T-cell (primary cell): Measurements from ENCODE around the gene PPIL6. TPM values are rescaled to one million over a fixed set of nuclear protein-coding genes. Genes with fewer than 3 reads are reported as not detected.
A peak's percentile ranks its signal among the peaks of the same experiment; 100 is the strongest.

Experiments
- ATAC-seq, 4 experiments: fragments of 200-7000 bp in 3 of 4; fragments of 150-1000 bp in 1 of 4; cut with Tn5 transposase; replicated peaks in 1 of 4; 1 replicate in 3 of 4; 2 replicates in 1 of 4; pipeline ENCODE4 v1.10.0; 2021; ENCODE audit warnings: moderate library complexity in 3 of 4, mild to moderate bottlenecking in 2 of 4, moderate number of reproducible peaks in 1 of 4
- CTCF ChIA-PET, 2 donors: fragments of 300-600 bp; sonication (Branson Sonifier 250); formaldehyde crosslinking; loops; one replicate each; lab custom pipeline; 2022; ENCODE audit warnings: antibody characterized with exemption in 2 of 2; lab: Charles Lee
- POLR2A ChIA-PET, 2 donors: fragments of 300-600 bp; sonication (Branson Sonifier 250); formaldehyde crosslinking; loops; one replicate each; lab custom pipeline; 2022; ENCODE audit warnings: antibody characterized with exemption in 2 of 2; lab: Charles Lee
- DNase-seq, 35 experiments: peaks; one replicate each; pipeline versions ENCODE4 v3.0.0 to v3.0.0-alpha.2; 2013 to 2023
- H3K27ac ChIP-seq: one replicate; pipeline ENCODE4 v1.5.1; 2013; ENCODE audit warnings: low read length
- H3K27me3 ChIP-seq, 2 experiments: replicated peaks in 1 of 2; 1 replicate in 1 of 2; 2 replicates in 1 of 2; pipeline versions ENCODE4 v1.6.1 to v1.7.0; 2013; ENCODE audit warnings: low read length in 1 of 2, mixed read lengths in 1 of 2; ENCODE audit not compliant: control insufficient read depth in 2 of 2, insufficient read depth in 2 of 2; ENCODE audit errors: extremely low read depth in 1 of 2
- H3K36me3 ChIP-seq, 2 donors: 1 replicate in 1 of 2; 2 replicates in 1 of 2; pipeline versions ENCODE4 v1.6.1 to v1.7.0; 2013; ENCODE audit warnings: low read length in 1 of 2; ENCODE audit not compliant: control insufficient read depth in 2 of 2, insufficient read depth in 1 of 2; ENCODE audit errors: extremely low read depth in 1 of 2
- H3K4me1 ChIP-seq, 2 experiments: 1 replicate in 1 of 2; 2 replicates in 1 of 2; pipeline versions ENCODE4 v1.6.1 to v1.7.0; 2013; ENCODE audit warnings: low read length in 2 of 2, mixed read lengths in 1 of 2; ENCODE audit not compliant: insufficient read depth in 2 of 2, control insufficient read depth in 1 of 2; ENCODE audit errors: extremely low read depth in 1 of 2
- H3K4me3 ChIP-seq, 2 donors: 1 replicate in 1 of 2; 2 replicates in 1 of 2; pipeline versions ENCODE4 v1.5.1 to v1.7.0; 2013; ENCODE audit warnings: mild to moderate bottlenecking in 2 of 2, low read length in 1 of 2, moderate library complexity in 1 of 2; ENCODE audit not compliant: control insufficient read depth in 1 of 2; ENCODE audit errors: extremely low read depth in 1 of 2
- H3K9me3 ChIP-seq: 2 replicates; pipeline ENCODE4 v1.7.0; 2013
- H3K27ac Mint-ChIP-seq, 2 donors: one replicate each; pipeline ENCODE4 v1.8.0; 2020 to 2021; ENCODE audit warnings: mild to moderate bottlenecking in 2 of 2, mixed read lengths in 2 of 2
- H3K27me3 Mint-ChIP-seq, 2 donors: one replicate each; pipeline ENCODE4 v1.8.0; 2021 to 2022; ENCODE audit warnings: mixed read lengths in 2 of 2
- H3K36me3 Mint-ChIP-seq: one replicate; pipeline ENCODE4 v1.8.0; 2021; ENCODE audit warnings: mixed read lengths
- H3K4me1 Mint-ChIP-seq, 3 donors: one replicate each; pipeline ENCODE4 v1.8.0; 2020 to 2022; ENCODE audit warnings: mixed read lengths in 3 of 3, mild to moderate bottlenecking in 1 of 3
- H3K4me3 Mint-ChIP-seq, 3 donors: one replicate each; pipeline ENCODE4 v1.8.0; 2020 to 2022; ENCODE audit warnings: mild to moderate bottlenecking in 3 of 3, mixed read lengths in 3 of 3, moderate library complexity in 3 of 3
- H3K9me3 Mint-ChIP-seq, 3 donors: one replicate each; pipeline ENCODE4 v1.8.0; 2020 to 2022; ENCODE audit warnings: mixed read lengths in 3 of 3
- WGBS: methylation state at CpG from one replicate; pipeline ENCODE4 v1.1.5; 2013; ENCODE audit warnings: missing lambda C conversion rate; ENCODE audit not compliant: insufficient coverage; 5-methylcytosine and 5-hydroxymethylcytosine counted together
- total RNA-seq, 35 experiments: library from RNA in 6 of 35; stranded (reverse) in 6 of 35; fragments of 120-200 nt in 1 of 35; gene quantifications; one replicate each; pipeline versions ENCODE4 v1.2.1 to v1.2.4 and lab custom pipeline; 2013 to 2026

The PPIL6 gene
- total RNA-seq, 5 donors from 2014 or later (not counting 1 experiment from before 2014, with no cell fraction given) = 0.07 to 1.5 (median 0.38) TPM

- H3K36me3 ChIP-seq = peaks cover 8 to 37% of the 10 kb centered on the region in 2 donors
- Mint-ChIP-seq H3K36me3 (peaks cover 16% of the 10 kb centered on the region), H3K9me3 (no peaks in the 10 kb centered on the region), H3K27ac (peak overlapping the region; percentile 90 to 92), H3K27me3 (no peaks in the 10 kb centered on the region), H3K4me1 (peaks cover 27 to 35% (median 32%) of the 10 kb centered on the region in 3 donors), H3K4me3 (peak overlapping the region; percentile 89 to 94 (median 92))
- no peak overlapping the region for H3K4me3 ChIP-seq
- H3K9me3 ChIP-seq = no peaks in the 10 kb centered on the region
- H3K27ac ChIP-seq = peak overlapping the region; percentile 68
- DNase-seq (no peak), ATAC-seq (no peak)
- CTCF ChIA-PET = interaction anchor here (0.5 to 4.1 kb wide), 11 partner anchors 13 to 597 kb away, joined by 3 to 20 read pairs (median 4); partner anchors contain the start of genes CD164 (in 1 of the 2) and MICAL1 (in 1 of the 2)
- peaks cover 4 to 31% of the 10 kb centered on the region in 2 experiments for H3K4me1 ChIP-seq
- no peaks in the 10 kb centered on the region for H3K27me3 ChIP-seq
- POLR2A ChIA-PET = interaction anchor here (0.6 to 0.9 kb wide), 3 partner anchors 11 to 1431 kb away, joined by 3 read pairs; no protein-coding TSS in a partner anchor
- WGBS = 100% methylated on average over 3 of the region's 6 CpGs
These were observed 2.0 kb upstream of the PPIL6 start for GRCh38 chr6:109442393-109442924.

DNA sequence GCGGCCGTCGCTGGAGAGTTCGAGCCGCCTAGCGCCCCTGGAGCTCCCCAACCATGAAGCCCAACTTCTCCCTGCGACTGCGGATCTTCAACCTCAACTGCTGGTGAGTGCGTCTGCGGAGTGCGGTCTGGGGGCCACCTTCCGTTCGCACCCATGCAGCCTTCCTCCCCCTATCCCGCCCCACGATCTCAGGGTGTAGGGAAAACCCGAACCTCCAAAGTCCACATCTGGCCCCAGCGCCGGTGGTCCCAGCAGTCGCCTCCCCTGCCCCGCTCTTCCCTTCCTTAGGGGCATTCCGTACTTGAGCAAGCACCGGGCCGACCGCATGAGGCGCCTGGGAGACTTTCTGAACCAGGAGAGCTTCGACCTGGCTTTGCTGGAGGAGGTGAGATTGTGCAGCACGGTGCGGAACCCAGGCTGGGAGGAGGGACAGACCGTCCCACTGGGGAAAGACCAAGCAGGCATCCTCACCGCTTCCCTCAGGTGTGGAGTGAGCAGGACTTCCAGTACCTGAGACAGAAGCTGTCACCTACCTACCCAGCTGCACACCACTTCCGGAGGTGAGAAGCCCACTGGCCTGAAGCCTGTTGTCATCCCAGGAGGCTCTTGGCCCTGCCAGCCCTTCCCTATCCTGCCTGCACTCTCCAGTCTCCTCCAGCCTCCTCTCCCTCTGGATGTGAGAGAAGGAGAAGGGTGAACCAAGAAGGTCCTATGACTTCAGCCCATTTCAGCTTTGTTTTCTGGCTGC lies 815 bp upstream of the PPIL6 start:
- under 1% methylated on average over 20 of the region's 31 CpGs for WGBS
- H3K4me1 Mint-ChIP-seq = peaks cover 26 to 33% (median 27%) of the 10 kb centered on the region in 3 donors
- peak overlapping the region; percentile 90 to 92 for H3K27ac Mint-ChIP-seq
- Histone ChIP-seq H3K36me3 (peaks cover 8 to 30% of the 10 kb centered on the region in 2 donors), H3K27me3 (no peaks in the 10 kb centered on the region), H3K27ac (peak overlapping the region; percentile 68), H3K9me3 (no peaks in the 10 kb centered on the region), H3K4me1 (peaks cover 4 to 31% of the 10 kb centered on the region in 2 experiments), H3K4me3 (peak overlapping the region; percentile 59 to 77)
- H3K9me3 Mint-ChIP-seq = no peaks in the 10 kb centered on the region
- DNase-seq = peak in 30 of 35 experiments; percentile 22 to 73 (median 36)
- ChIA-PET CTCF (interaction anchor here in 1 of 2 donors (0.9 to 4.1 kb wide), 7 partner anchors 13 to 598 kb away, joined by 3 to 20 read pairs (median 4); partner anchors contain the start of genes CD164 and MICAL1), POLR2A (interaction anchor here (0.6 to 1.8 kb wide), 9 partner anchors 9 to 591 kb away, joined by 3 to 16 read pairs (median 4); partner anchors contain the start of gene CD164 (in 1 of the 2))
- peak; percentile 50 to 57 (median 54) for ATAC-seq
- peak overlapping the region; percentile 89 to 94 (median 92) for H3K4me3 Mint-ChIP-seq
- no peaks in the 10 kb centered on the region for H3K27me3 Mint-ChIP-seq
- H3K36me3 Mint-ChIP-seq = peaks cover 11% of the 10 kb centered on the region

- Mint-ChIP-seq H3K36me3 (no peaks in the 10 kb centered on the region), H3K27ac (no peak overlapping the region), H3K9me3 (no peaks in the 10 kb centered on the region), H3K4me3 (no peak overlapping the region), H3K4me1 (peaks cover 4 to 9% (median 5%) of the 10 kb centered on the region in 3 donors), H3K27me3 (no peaks in the 10 kb centered on the region)
- Histone ChIP-seq H3K4me1 (peaks cover 4 to 11% of the 10 kb centered on the region in 2 experiments), H3K36me3 (no peaks in the 10 kb centered on the region), H3K4me3 (no peak overlapping the region), H3K27me3 (no peaks in the 10 kb centered on the region), H3K27ac (no peak overlapping the region), H3K9me3 (no peaks in the 10 kb centered on the region)
- WGBS = no CpG with 5 or more reads among the region's 5 CpGs
- DNase-seq = no peak
- ATAC-seq = no peak
- ChIA-PET CTCF (interaction anchor here in 1 of 2 donors (0.9 kb wide), 1 partner anchor 248 kb away, joined by 3 read pairs; no protein-coding TSS in a partner anchor), POLR2A (interaction anchor here (0.6 to 0.9 kb wide), 3 partner anchors 24 to 420 kb away, joined by 3 to 4 read pairs (median 3); no protein-coding TSS in a partner anchor)
These were observed 4.4 kb downstream of the PPIL6 start for GRCh38 chr6:109436041-109436440.

GRCh38 chr6:109434456-109434855 lies 6.0 kb downstream of the PPIL6 start:
- no peak overlapping the region for H3K4me3 Mint-ChIP-seq
- H3K27me3 ChIP-seq = no peaks in the 10 kb centered on the region
- DNase-seq = no peak
- H3K27me3 Mint-ChIP-seq = no peaks in the 10 kb centered on the region
- ChIA-PET POLR2A (no interaction called here), CTCF (no interaction called here)
- no peaks in the 10 kb centered on the region for H3K9me3 Mint-ChIP-seq
- WGBS = no CpG with 5 or more reads among the region's 2 CpGs
- no peak for ATAC-seq
- H3K4me1 ChIP-seq = peaks cover 0 to 3% of the 10 kb centered on the region in 2 experiments
- H3K36me3 Mint-ChIP-seq = no peaks in the 10 kb centered on the region
- no peaks in the 10 kb centered on the region for H3K9me3 ChIP-seq
- H3K4me1 Mint-ChIP-seq = peaks cover under 1 to 2% (median under 1%) of the 10 kb centered on the region in 3 donors
- H3K36me3 ChIP-seq = no peaks in the 10 kb centered on the region
- no peak overlapping the region for H3K27ac Mint-ChIP-seq
- no peak overlapping the region for H3K4me3 ChIP-seq
- H3K27ac ChIP-seq = no peak overlapping the region

DNA sequence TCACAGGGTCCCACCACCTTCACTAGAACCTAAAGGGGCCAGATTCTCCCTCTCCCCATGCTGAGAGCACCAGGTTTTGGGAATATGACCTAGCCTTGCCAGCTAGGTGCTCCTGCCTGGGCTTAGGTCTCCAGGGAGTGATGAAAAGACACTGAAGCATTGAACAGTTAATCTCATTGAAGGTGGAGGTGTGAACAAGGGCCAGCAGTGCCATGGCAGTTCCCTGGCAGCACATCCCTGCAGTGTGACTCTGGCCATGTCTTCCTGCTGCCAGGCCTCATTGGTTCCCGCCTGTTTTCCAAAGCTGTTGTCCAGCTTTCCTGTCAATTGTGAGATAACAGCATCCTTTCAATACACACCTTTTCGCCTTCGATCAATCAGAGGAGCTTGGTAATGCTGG lies 10.9 kb downstream of the PPIL6 start:
- DNase-seq (no peak), ATAC-seq (no peak)
- POLR2A ChIA-PET = interaction anchor here in 1 of 2 donors (0.5 to 0.6 kb wide), 2 partner anchors 1615 to 1912 kb away, joined by 3 to 6 read pairs; no protein-coding TSS in a partner anchor
- Mint-ChIP-seq H3K27ac (no peak overlapping the region), H3K9me3 (no peaks in the 10 kb centered on the region), H3K27me3 (peaks cover 0 to 4% of the 10 kb centered on the region in 2 donors), H3K4me1 (no peaks in the 10 kb centered on the region), H3K4me3 (no peak overlapping the region), H3K36me3 (peaks cover 3% of the 10 kb centered on the region)
- Histone ChIP-seq H3K27me3 (no peaks in the 10 kb centered on the region), H3K9me3 (no peaks in the 10 kb centered on the region), H3K4me1 (no peaks in the 10 kb centered on the region), H3K4me3 (no peak overlapping the region), H3K27ac (no peak overlapping the region), H3K36me3 (no peaks in the 10 kb centered on the region)
- 93% methylated on average over 3 of the region's 3 CpGs for WGBS
- CTCF ChIA-PET = no interaction called here

GRCh38 chr6:109428889-109429477 lies 11.4 kb downstream of the PPIL6 start:
- H3K36me3 ChIP-seq = no peaks in the 10 kb centered on the region
- Mint-ChIP-seq H3K4me1 (no peaks in the 10 kb centered on the region), H3K9me3 (no peaks in the 10 kb centered on the region), H3K27me3 (peaks cover 0 to 4% of the 10 kb centered on the region in 2 donors), H3K4me3 (no peak overlapping the region), H3K27ac (no peak overlapping the region), H3K36me3 (peaks cover 3% of the 10 kb centered on the region)
- CTCF ChIA-PET = no interaction called here
- H3K4me1 ChIP-seq = no peaks in the 10 kb centered on the region
- H3K27me3 ChIP-seq = no peaks in the 10 kb centered on the region
- DNase-seq (no peak), ATAC-seq (no peak)
- H3K4me3 ChIP-seq = no peak overlapping the region
- H3K27ac ChIP-seq = no peak overlapping the region
- no peaks in the 10 kb centered on the region for H3K9me3 ChIP-seq
- 65% methylated on average over 4 of the region's 7 CpGs for WGBS
- POLR2A ChIA-PET = interaction anchor here in 1 of 2 donors (0.6 kb wide), 1 partner anchor 1614 kb away, joined by 3 read pairs; no protein-coding TSS in a partner anchor
